Dermis blood vessel endothelial cell (primary cell): ENCODE results near the gene LEPR. TPM values are rescaled to one million over a fixed set of nuclear protein-coding genes. Genes with fewer than 3 reads are reported as not detected.
"Not testable (repeated sequence)": the region's sequence is repeated elsewhere in the genome, so short reads cannot be mapped to it uniquely, and the experiment has no call there.

Experiments used
- DNase-seq: peaks from one replicate; pipeline ENCODE4 v3.0.0; 2010
- total RNA-seq: library from RNA; depleted of rRNA; stranded (reverse); fragments of >200 nt; gene quantifications from 2 replicates; pipeline ENCODE4 v1.2.3, GENCODE V29; 2014

Gene LEPR
- total RNA-seq, 1 donor from 2014 or later = 81.2 TPM

DNA sequence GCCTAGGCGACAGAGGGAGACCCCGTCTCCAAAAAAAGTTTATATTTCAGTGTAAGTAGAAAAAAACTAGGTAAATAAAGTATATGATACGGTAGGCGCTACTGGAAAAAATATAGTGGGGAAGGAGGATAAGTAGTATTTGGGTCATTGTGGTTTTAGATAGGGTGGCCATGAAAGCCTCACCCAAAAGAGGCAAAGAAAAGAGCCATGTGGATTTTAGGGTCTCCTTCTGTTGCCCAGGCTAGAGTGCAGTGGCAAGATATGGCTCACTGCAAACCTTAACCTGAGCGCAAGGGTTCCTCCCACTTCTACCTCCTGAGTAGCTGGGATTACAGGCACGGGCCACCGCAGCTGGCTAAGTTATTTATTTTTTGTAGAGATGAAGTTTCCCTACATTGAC is 17.1 kb downstream of the LEPR start:
- no peak for DNase-seq

DNA sequence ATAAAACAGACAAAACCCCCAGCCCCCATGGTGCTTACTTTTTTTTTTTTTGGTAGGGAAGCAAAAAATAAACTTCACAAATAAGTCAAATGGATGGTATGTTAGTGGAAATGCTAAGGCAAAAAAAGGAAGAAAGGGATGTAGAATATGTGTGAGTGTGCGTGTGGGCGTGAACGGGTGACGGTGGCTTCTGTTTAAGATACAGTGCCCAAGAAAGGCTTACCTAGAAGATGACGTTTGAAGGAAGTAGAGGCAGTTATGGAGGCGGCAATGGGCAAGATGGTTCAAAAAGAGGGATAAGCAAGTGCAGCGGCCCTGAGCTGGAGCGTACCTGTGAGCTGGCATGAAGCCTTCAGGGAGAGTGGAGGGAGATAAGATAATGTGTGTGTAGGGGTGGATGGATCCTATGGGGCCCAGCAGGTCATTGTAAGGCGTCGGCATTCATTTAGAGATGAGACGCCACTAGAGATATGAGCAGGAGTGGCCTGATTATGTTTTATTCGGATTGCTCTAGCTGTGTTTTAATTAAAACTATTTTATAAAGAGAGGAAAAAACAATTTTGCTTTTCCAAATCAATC is 19.9 kb downstream of the LEPR start:
- no peak for DNase-seq

DNA sequence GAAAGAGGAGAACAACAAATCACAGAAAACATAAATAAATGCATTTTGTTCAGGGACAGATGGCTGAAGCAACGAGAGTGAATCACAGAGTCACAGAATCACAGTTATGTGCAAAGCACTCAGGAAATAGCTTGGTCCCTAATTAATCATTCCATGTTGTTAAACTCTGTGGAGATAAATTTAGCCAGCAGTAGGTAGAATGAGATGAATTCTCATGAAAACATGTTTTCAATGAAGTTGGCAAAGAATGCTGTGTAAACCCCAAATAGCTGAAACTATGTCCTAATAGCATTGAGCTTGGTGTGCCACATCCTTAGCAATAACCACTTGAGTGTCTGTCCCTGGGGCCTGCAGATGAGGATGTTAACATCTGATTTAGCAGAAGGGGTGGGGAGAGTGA is 20.4 kb downstream of the LEPR start:
- DNase-seq = no peak

DNA sequence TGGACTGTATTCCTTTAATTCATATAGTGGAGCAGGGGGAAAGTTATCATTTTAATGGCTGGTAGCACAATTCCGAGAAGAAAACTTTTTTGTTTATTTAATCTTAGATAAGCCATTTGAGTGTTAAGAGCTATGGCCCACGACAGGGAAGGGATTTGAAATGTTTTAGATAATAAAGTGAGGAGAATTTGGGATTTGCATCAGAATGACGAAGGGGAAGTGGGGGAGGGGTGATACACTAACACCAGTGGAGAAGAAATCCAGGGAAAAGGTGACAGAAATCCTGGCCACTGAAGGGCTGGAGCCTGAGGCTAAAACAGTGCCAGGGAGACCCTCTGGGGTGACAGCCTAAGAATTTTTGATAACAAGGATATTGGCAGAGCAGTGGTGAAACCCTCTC is 21.0 kb downstream of the LEPR start:
- no peak for DNase-seq

DNA sequence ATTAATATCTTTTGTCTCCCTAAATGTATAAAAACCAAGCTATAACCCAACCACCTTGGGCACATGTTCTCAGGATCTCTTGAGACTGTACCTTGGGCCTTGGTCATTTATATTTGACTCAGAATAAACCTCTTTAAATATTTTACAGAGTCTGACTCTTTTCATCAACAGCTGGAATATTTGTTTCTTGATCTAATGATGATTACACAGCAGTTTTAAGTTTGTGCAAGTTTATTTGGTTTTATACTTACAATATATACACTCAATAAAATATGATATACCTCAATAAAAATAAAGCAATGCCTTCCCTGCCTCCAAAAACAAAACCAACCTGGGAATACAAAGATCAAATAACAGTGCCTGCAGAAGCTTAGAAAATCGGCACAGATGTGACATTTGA is 22.0 kb downstream of the LEPR start:
- DNase-seq = no peak

DNA sequence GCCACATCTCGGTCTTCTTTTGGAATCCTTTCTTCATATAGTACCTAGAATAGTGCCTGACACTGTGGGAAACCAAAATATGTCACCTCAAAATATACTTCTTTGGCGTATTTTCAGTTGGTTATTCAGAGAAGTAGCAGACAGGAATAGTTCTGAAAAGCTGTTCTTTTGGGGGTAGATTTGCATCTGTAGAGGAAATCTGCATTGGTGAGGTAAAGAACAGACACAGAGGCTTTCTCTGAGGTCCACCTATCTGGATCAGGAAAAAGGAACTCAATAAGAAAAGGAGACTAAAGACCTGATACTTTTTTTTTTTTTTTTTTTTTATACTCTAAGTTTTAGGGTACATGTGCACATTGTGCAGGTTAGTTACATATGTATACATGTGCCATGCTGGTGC is 23.2 kb downstream of the LEPR start:
- no peak for DNase-seq

DNA sequence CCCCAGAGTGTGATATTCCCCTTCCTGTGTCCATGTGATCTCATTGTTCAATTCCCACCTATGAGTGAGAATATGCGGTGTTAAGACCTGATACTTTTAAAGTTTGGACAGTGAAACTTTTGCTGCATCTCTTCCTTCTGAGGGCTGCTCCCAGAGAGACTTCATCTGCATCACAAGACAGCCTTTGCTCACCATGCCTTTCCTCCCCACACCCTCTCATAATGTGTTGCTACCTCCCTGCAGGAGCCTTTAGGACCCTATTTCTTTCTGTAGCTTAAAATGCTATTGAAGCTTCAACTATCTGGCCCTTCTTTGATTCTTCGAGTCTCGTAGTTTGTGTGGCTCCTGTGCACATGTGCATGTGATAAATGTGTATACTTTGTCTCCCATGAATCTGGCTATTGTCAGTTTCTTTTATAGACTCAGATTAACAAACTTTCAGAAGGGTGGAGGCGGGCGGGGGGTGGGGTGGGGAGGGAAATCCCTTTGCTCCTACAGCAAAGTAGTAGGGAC is 23.7 kb downstream of the LEPR start:
- DNase-seq = no peak

DNA sequence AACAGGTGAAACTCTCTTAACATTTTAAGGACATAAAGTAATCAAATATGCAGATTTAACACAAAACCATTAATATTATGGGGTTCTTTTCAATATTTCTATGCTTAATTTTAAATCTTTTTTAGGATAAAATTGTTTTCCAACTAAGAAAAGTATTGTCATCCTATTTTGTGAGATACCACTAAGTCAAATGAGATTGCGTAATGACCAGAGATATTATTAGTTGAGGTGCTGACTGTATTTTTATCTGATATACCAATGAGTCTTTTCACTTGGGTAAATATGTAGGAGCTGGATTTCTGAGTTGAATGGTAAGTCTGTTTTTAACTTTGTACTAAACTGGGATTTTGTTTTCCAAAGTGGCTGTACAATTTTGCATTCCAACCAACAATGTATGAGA is 25.4 kb downstream of the LEPR start:
- no peak for DNase-seq

DNA sequence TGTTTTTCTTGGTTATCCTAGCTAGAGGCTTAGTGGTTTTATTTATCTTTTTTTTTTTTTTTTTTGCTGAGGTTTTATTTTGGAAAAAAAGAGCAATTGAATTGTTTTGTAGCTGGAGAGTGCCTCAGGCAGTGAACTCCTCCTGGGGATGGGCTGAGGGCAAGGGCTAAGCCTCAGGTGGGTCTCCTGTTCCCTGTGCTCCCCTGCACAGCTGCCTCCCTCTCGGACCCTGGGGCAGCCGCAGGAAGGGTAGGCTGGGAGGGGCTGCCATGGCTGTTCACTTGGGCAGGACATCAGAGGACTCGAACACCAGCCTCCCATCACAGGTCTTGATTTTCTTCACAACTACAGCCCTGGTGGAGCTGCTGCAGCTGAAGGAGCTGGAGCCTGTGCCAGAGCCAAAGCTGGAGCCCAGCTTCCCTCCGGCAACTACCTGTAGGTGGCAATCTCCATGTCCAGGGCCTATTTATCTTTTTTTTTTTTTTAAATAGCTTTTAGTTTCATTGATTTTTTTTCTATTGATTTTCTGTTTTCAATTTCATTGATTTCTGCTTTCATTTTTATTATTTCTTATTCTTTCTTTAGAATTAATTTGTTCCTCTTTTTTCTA is 28.9 kb downstream of the LEPR start:
- no peak for DNase-seq

DNA sequence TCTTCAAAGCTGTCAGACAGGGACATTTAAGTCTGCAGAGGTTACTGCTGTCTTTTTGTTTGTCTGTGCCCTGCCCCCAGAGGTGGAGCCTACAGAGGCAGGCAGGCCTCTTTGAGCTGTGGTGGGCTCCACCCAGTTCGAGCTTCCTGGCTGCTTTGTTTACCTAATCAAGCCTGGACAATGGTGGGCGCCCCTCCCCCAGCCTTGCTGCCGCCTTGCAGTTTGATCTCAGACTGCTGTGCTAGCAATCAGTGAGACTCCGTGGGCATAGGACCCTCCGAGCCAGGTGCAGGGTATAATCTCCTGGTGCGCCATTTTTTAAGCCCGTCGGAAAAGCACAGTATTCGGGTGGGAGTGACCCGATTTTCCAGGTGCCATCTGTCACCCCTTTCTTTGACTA is 35.2 kb downstream of the LEPR start:
- DNase-seq = not testable (repeated sequence)

DNA sequence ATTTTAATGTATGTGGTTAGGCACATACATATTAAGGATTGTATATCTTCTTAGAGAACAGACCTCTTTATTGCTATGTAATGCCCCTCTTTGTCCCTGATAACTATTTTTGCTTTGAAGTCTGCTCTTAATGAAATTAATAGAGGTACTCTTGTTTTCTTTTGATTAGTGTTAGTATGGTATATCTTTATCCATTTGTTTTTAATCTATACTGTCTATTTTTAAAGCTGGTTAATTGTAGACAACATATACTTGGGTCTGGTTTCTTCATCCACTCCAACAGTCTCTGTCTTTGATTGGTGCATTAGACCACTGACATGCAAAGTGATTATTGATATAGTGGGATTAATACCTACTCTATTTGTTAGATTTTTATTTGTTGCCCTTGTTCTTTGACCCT is 36.0 kb downstream of the LEPR start:
- DNase-seq = no peak

DNA sequence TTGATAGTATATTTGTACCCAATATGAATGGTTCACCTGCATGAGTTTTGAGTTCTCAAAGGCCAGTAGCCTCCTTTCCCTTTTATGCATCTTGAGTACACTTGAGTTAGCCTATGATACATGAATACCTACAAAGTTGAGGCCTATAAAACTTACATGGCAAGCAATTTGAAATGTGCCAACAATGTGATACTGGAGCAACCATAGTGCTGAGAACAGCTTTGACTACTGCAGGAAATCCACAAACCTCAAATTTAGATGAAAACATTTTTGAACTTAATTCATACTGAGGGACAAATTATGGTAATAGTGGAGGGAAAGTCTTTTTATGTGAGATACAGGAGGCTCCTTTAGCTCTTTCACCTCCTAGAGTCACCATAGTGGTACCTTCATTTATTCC is 37.4 kb downstream of the LEPR start:
- DNase-seq = no peak

DNA sequence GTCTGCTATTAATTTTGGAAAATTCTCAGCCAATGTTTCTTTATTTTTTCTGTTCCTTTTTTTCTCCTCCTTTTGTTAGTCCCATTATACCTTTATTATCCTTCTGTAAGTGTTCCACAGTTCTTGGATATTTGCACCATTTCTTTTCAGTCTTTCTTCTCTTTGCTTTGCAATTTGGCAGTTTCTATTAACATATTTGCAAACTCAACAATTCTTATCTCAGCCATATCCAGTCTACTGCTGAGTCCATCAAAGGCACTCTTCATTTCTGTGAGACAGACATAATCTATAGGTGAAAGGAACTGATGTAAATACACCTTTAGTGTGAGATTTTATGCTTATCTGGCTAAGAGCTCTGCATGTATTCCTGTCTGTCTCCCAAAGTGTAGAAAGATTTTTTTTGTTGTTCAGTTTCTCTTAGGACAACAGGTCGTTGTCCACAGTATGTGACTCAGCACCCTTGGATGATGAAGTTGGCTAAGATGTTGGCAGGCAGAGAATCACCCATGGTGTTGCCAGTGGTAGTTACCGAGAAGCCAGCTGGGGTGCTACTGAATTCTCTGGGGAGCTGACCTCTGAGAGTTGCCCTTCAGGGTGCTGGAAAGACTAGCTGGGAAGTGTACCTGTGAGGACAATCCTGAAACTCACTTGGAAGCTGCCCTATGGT is 38.4 kb downstream of the LEPR start:
- no peak for DNase-seq

DNA sequence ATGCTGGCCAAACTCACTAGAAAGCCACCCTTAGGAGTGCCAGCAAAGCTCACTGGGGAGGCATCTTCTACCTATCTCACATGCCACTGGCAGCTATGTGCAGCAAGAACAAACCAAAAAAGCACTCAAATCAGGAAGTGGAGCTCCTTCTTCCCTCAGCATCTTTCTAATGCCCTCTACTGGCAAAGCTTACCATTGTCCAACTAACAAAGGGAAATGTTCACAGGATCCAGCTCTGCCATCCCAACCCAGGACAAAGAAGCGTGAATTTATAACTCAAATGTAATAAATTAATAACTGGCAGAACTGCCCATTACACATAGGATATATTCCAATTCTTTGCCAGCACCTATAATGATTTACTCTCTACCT is 38.9 kb downstream of the LEPR start:
- peak; percentile 61 for DNase-seq

DNA sequence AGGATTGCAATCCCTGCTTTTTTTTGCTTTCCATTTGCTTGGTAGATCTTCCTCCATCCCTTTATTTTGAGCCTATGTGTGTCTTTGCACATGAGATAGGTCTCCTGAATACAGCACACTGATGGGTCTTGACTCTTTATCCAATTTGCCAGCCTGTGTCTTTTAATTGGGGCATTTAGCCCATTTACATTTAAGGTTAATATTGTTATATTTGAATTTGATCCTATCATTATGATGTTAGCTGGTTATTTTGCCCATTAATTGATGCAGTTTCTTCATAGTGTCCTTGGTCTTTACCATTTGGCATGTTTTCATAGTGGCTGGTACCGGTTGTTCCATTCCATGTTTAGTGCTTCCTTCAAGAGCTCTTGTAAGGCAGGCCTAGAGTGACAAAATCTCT is 45.4 kb downstream of the LEPR start:
- not testable (repeated sequence) for DNase-seq

DNA sequence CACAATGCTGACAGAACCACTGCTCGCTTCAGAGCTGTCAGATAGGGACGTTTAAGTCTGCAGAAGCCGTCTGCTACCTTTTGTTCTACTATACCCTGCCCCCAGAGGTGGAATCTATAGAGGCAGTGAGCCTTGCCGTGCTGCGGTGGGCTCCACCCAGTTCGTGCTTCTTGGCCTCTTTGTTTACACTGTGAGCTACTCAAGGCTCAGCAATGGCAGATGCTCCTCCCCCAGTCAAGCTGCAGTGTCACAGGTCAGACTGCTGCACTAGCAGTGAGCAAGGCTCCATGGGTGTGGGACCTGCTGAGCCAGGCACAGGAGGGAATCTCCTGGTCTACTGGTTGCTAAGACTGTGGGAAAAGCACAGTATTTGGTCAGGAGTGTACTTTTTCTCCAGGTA is 47.1 kb downstream of the LEPR start:
- no peak for DNase-seq

DNA sequence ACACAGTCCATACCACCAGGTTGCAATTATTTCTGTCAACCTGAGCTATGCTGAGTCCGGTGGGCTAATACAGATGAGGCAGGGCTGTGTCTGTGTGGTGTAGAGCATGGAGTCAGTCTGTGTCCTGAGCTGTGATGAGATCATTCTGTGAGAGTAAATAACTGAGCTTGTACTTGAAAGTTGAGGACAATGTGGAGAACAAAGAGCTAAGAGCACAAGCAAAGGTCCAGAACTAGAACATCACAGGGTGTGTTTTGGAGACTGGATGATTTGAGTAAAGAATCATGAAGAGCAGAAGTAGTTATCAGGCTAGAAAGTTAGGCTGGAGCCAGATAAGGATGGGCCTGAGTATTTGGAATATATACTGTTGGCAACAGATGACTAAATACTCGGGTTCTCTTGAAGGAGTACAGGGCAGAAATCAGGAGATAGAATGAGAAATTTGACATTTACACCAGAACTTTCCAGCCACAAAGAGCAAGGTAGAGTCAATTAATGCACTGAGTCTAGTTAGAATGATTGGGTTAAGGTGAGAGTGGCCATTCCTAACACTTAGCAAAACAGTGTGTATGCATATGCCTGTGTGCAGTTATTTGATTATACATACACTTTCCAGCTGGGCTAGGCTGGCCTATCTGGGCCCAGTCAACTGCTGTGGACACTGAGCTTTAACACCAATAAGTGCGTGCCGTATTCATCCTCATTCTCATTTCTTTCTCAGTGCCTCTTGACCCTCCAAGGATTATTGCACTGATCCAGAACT is 48.8 kb downstream of the LEPR start:
- DNase-seq = peak; percentile 49

DNA sequence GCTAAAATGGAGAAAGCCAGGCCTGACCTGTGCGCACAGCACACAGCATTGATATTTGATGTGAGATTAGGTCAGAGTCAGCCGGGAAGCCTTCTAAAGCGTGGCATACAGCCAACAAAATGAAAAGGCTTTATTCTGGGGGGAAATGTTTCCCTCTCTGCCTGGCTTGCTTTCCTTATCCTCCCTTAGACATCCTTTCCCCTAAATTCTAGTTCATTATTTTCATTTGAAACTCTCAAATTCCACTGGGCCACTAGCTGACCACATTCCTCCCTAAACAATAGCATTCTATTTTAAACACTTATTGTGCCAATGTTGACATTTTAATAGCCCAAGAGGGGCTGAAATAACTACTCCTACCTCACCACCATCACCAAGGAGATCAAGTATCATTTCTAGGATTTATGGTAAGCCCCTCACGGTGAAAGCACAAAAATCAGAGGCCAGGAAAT is 49.4 kb downstream of the LEPR start:
- DNase-seq = peak; percentile 83

Other genes with a start within 250 kb of the LEPR start
- 11.7 and 11.9 TPM in 2 replicates for gene DNAJC6, start 111.1 kb upstream of the LEPR start, total RNA-seq
- 58.7 and 60.6 TPM in 2 replicates for gene LEPROT, start within 50 bp of the LEPR start, total RNA-seq